ENCODE data around the gene HSPA6.
"Not testable (repeated sequence)": the region's sequence is repeated elsewhere in the genome, so short reads cannot be mapped to it uniquely, and the experiment has no call there.

DNA sequence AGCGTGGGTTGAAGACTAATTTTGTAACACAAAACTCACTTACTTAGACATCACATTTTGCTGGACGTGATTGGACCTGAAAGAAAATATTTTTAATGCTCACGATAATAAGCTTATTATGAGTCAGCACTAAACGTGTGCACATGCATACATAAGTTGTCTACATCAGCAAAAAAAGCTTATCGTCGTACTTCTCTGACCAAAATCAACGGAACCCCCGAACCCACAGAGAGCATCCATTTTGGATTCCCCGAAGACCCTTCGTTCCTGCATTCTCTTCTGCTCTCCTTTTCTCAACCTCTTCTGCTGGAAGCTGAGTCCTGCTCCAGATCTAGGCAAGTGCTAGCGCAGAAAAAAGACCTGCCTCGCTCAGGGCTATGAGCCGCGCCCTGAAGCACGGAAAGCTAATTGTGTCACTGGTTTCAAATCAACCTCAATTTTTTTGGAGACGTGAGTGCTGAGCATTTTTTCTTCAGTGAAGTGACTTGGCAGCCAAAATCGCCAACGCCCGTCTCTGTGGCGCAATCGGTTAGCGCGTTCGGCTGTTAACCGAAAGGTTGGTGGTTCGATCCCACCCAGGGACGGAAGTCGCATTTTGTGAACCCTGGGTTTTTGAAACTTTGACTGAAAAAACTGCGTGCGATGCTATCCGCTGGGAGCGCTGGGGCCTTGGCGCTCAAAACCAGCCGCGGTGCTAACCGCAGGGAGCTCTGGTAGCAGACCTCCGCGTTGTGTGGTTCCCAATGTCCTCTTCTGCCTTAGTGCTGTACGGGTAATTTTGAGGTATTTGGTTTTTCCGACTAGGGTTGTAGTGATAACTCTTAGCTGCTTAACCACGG lies 15.6 kb downstream of the HSPA6 start:
- TF ChIP-seq, protein P1, sequence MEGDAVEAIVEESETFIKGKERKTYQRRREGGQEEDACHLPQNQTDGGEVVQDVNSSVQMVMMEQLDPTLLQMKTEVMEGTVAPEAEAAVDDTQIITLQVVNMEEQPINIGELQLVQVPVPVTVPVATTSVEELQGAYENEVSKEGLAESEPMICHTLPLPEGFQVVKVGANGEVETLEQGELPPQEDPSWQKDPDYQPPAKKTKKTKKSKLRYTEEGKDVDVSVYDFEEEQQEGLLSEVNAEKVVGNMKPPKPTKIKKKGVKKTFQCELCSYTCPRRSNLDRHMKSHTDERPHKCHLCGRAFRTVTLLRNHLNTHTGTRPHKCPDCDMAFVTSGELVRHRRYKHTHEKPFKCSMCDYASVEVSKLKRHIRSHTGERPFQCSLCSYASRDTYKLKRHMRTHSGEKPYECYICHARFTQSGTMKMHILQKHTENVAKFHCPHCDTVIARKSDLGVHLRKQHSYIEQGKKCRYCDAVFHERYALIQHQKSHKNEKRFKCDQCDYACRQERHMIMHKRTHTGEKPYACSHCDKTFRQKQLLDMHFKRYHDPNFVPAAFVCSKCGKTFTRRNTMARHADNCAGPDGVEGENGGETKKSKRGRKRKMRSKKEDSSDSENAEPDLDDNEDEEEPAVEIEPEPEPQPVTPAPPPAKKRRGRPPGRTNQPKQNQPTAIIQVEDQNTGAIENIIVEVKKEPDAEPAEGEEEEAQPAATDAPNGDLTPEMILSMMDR (IDR thresholded peaks at IDR 0.05): not testable (repeated sequence)
- TF ChIP-seq POLR2A (IDR thresholded peaks at IDR 0.05): not testable (repeated sequence)
